NCI-H2227 (cell line): ENCODE results near the gene AP1G2.
"Not testable (repeated sequence)": the region's sequence is repeated elsewhere in the genome, so short reads cannot be mapped to it uniquely, and the experiment has no call there.

Experiments
- DNase-seq: peaks from one replicate; lab custom pipeline; 2025; ENCODE audit not compliant: unreplicated experiment; lab: John Stamatoyannopoulos, UW

AP1G2 gene

DNA sequence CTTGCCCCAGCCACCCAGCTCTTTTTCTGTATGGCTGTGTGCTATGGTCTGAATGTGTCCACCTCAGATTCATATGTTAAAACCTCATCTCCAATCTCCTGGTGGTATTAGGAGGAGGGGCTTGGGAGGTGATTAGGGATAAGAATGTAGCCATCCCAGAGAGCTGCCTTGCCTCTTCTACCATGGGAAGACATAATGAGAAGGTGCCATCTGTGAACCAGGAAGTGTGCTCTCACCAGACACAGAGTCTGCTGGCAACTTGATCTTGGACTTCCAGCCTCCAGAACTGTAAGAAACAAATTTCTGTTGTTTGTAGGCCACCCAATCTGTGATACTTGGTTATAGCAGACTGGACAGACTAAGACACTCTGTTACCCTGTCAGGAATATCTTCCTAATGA is 33.8 kb upstream of the AP1G2 start:
- no peak for DNase-seq

DNA sequence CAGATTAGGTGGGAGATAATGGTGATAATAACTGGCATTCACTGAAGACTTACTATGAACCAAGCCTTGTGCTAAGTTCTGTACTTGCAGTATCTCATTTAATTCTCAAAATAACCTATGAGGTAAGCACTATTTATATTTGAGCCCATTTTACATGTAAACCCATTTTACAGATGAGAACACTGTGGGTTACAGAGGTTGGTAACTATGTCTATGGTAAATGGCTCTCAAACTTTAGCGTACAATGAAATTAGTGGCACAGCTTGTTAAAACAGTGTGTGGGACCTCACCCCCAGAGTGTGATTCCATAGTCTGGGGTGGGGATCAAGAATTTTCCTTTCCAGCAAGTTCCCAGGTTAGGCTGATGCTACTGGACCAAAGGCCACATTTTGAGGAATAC is 33.2 kb upstream of the AP1G2 start:
- no peak for DNase-seq

DNA sequence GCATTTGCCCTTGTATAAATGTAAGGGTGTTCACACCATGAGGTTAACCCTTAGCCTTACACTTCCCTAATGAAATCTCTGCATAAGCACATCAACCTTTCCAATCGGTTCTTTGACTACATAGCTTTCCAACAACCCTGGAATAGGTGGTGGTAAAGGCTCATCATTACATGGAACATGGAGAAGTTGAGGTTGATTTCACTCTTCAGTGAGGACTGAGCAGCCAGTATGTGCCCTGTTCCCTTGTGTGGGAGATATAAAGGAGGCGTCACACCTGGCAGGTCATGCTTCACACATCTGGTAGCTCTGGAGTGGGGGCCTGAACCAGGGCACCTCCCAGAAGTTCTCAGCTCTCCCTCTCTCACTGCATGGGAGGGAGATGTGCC is 32.7 kb upstream of the AP1G2 start:
- no peak for DNase-seq

DNA sequence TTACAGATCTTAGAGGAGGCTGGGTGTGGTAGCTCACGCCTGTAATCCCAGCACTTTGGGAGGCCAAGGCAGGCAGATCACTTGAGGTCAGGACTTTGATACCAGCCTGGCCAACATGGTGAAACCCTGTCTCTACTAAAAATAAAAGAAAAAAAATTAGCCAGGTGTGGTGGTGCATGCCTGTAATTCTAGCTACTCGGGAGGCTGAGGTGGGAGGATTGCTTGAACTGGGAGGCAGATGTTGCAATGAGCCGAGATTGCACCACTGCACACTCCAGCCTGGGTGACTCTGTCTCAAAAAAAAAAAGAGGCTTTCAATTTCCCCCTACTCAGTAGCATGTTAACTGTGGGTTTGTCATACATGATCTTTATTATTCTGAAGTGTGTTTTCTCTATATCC is 26.6 kb upstream of the AP1G2 start:
- not testable (repeated sequence) for DNase-seq

DNA sequence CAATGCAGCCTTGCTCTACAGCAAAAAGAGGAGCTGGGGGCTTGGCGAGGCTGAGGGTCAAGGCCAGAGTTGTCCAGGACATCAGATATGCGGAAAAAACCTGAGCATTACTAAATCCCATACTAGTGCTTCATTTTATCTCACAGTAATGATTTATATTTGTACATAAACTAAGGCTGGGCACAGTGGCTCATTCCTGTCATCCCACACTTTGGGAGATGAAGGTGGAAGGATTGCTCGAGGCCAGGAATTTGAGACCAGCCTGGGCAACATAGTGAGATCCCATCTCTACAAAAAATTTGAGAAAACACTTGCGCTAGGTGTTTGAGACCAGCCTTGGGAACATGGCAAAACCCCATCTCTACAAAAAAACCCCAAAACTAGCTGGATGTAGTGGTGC is 22.6 kb upstream of the AP1G2 start:
- DNase-seq: no peak

DNA sequence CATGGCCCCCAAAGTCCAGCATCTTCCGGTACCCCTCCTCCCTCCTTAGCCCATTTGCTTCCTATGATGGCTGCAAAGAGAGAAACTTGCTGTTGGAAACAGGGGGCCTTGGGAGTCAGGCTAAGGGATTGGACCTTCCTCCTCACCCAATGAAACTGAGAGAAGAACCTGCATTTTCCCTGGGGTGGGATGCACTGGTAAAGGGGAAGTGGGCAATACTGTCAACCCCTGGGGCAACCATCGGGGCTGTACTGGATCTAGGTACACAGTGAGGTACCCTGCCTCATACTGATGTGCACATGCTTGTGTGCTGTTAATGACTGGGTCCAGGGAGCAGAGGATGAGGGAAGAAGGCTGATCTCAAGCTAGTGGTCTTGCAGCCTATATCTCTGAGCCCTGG is 22.0 kb upstream of the AP1G2 start:
- DNase-seq: no peak

DNA sequence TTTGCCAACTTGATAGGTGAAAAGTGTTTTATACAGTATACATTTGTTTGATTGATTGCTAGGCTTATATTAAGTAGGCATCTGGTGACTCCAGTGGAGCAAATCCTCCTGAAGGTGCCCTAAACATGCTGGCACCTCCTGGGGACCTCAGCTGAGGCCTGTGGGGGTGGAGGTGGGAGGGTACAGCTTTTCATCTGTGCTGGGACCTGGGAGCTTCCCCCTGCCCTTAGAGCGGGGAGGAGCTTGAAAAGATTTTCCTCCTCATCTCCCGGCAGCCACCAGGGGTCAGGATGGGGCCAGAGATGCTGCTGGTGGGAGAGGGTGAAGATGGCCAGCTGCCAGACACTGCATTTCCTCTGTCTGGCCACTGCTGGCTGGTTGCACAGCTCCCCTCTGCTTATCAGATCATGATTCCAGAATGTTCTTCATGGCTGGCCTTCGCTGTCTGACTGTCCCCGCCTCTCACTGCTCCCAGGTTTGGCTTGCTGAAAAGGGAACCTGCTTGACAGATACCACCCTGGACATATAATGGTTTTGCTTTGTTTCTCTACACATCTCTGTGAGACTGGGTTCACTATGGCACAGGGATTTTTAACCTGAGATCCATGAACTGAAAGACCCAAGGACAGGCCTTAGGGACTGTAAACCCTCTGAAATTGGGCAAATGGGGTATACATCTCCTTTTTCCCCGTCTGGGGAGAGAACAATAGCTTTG is 21.4 kb upstream of the AP1G2 start:
- DNase-seq: peak; percentile 91

DNA sequence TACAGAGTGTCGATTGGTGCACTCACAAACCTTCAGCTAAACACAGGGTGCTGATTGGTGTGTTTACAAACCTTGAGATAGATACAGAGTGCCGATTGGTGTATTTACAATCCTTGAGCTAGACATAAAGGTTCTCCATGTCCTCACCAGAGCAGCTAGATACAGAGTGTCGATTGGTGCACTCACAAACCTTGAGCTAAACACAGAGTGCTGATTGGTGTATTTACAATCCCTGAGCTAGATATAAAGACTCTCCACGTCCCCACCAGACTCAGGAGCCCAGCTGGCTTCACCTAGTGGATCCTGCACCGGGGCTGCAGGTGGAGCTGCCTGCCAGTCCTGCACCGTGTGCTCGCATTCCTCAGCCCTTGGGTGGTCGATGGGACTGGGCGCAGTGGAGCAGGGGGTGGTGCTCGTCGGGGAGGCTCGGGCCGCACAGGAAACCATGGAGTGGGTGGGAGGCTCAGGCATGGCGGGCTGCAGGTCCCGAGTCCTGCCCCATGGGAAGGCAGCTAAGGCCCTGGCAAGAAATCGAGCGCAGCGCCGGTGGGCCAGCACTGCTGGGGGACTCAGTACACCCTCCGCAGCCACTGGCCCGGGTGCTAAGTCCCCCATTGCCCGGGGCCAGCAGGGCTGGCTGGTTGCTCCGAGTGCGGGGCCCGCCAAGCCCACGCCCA is 17.1 kb upstream of the AP1G2 start:
- not testable (repeated sequence) for DNase-seq

DNA sequence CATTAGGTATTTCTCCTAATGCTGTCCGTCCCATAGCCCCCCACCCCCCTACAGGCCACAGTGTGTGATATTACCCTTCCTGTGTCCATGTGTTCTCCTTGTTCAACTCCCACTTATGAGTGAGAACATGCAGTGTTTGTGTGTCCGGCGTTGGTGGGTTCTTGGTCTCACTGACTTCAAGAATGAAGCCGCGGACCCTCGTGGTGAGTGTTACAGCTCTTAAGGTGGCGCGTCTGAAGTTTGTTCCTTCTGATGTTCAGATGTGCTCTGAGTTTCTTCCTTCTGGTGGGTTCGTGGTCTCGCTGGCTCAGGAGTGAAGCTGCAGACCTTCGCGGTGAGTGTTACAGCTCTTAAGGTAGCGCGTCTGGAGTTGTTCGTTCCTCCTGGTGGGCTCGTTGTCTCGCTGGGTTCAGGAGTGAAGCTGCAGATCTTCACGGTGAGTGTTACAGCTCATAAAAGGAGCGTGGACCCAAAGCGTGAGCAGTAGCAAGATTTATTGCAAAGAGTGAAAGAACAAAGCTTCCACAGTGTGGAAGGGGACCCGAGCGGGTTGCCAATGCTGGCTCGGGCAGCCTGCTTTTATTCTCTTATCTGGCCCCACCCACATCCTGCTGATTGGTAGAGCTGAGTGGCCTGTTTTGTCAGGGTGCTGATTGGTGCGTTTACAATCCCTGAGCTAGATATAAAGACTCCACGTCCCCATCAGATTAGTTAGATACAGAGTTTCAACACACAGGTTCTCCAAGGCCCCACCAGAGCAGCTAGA is 16.4 kb upstream of the AP1G2 start:
- DNase-seq: not testable (repeated sequence)

DNA sequence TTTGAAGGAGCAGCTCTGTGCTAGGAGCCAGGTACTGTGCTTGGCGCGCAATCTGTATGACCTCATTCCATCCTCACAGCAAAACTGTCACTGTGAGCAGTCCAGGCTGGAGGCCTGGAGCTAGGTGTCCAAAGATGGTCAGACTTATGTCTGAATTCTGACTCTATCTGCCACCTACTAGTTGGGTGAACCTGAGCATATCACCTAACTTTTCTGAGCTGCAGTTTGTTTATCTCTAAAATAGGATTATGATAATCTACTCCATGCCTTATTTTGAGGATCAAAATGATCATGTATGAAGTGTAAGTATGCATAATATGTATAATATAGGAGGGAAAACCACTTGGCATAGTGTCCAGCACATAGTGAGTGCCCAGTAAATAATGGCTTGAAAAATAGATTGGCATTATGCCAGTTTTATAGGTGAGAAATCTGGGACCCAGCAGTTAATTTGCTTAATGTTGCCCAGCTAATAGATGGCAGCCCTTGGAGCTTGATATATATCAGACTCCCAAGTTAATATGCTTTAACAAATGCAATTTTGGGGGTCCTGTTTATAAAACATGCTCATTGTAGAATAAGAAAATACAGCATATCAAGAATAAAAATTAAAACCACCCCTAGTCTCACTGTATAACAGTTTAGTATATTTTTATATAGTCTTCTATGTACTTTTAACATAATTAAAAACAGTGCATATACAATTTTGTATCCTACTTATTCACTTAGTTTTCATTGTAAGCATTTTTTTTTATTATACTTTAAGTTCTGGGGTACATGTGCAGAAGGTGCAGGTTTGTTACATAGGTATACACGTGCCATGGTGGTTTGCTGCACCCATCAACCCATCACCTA is 15.5 kb upstream of the AP1G2 start:
- DNase-seq: no peak

DNA sequence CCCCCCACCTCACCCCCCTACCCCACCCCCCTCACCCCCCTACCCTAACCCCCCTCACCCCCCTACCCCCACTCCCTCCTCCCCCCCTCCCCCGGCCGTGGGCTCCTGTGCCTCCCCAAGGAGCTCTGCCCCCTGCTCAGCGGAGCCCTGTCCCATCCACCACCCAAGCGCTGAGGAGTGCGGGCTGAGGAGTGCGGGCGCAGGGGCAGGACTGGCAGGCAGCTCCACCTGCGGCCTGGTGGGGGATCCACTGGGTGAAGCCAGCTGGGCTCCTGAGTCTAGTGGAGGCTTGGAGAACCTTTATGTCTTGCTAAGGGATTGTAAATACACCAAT is 13.3 kb upstream of the AP1G2 start:
- DNase-seq: no peak

DNA sequence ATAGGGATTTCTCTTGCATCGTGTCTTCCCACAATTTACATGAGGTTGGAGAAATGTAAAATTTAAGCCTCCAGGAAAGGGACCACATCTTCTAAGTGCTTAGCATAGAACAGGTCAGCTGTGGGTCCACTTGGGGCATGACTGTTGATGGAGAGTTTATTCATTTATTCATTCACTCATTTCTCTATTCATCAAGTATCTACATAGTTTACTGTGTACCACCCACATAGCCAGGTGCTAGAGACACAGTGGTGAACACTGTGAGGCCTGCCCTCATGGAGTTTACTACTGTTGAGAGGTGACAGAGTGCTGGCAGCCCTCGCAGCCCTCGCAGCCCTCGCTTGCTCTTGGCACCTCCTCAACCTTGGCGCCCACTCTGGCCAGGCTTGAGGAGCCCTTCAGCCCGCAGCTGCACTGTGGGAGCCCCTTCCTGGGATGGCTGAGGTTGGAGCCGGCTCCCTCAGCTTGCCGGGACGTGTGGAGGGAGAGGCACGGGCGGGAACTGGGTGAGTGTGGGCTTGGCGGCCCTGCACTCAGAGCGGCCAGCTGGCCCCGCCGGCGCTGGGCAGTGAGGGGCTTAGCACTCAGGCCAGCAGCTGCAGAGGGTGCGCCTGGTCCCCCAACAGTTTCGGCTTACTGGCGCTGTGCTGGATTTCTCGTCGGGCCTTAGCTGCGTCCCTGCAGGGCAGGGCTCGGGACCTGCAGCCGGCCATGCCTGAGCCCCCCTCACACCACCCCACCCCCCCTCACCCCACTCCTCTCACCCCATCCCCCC is 12.7 kb upstream of the AP1G2 start:
- no peak for DNase-seq

DNA sequence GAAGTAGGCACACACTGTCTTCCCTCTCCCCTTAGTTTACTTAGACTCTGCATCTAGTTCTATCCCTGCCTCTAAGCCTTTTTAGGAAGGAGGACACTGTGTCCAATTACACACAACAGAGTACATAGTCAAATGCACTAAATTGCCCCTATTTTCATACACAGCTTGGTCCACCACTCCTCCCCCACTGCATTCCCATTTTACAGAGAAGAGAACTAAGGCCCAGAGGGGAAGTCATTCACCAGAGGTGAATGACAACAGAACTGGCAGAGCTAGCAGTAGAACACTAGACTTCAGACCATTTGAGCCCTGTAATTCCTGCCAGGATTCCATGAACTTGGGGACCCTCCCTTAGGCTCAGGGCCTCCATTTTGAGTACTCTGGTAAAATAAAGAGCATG is 12.1 kb upstream of the AP1G2 start:
- DNase-seq: no peak

DNA sequence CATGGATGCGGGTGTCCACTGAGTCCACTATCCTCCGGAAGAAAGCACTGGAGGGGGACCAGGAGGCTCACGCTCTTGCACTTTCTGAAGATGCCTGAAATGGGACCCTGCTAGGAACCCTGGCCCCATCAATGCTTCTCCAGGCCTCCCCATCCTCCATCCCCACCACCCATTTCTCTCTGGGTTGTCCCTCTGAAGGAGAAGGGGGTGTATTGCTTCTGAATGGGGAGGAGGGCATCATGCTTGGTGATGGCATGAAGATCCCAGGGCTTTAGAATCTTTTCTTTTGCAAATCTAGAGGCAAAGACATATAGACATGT is 11.7 kb upstream of the AP1G2 start:
- no peak for DNase-seq

DNA sequence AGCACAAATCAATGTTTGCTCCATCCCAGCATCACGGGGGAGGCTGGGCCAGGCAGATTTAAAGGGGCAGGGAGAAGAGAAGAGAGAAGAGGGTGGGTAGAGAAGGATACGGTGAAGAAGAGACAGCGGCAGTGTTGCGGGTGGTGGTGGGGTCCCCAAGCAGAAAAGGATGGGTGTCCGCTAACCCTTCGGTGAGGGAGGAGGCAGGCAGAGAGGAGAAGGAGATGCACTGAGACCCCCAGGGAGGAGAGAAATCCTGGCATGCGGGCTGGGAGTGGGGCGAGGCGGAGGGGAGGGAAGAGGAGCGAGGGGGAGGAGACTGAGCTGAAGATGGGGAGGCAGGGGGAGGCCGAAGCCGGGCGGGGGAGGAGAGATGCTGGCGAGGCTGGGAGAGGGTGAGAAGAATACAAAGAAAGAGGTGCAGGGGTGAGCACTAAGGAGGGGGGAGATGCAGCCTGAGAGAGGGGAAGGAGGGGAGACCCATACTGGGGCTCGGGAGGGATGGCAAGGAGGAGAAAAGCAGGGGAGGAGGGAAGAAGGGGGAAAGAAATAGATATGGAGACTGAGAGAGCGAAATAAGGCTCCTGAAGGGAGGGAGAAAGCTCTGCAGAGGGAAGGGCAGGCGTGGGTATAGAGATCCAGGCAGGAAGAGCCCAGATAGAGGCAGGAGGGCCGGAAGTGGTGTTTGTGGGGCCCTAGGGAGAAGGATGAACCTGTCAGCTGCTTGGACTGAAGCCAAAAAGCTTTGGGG is 11.1 kb upstream of the AP1G2 start, which contains the start of gene JPH4:
TSS of gene JPH4 (minus strand) at position 231 of the 751 bp plus-strand sequence. CDS start 1,337 bp downstream, outside the sequence.
- DNase-seq: peak; percentile 84

DNA sequence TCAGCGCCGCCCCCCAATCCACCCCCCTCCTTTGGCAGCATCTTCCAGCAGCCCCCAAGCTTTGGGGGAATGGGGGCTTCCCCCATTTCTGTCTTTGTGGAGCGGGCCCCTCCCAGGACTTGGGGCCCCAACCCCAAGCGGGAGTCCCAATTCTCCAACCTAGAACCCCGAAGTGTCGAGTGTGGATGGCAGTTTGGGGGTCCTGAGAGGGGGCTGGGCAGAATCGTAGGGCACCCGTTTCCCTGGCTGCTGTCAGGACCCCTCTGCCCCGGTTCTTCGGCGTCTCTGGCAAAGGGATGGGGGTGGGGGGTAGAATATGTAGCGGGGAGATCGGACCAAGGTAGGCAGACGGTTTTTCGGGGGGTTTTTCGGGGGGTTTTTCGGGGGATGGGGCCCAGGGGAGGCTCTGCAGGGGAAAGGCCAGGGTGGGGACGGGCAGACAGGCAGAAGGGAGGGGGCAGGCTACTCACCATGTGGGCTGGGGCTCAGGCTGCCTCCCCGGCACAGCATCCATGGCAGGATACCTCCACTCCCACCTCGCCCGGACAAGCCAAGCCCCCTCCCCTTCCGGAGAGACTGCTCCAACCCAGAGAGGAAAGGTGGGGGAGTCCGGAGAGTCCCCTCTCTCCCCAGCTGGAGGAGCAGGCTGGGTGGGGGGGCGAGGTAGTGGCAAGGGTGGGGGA is 10.3 kb upstream of the AP1G2 start:
- DNase-seq: peak; percentile 72

DNA sequence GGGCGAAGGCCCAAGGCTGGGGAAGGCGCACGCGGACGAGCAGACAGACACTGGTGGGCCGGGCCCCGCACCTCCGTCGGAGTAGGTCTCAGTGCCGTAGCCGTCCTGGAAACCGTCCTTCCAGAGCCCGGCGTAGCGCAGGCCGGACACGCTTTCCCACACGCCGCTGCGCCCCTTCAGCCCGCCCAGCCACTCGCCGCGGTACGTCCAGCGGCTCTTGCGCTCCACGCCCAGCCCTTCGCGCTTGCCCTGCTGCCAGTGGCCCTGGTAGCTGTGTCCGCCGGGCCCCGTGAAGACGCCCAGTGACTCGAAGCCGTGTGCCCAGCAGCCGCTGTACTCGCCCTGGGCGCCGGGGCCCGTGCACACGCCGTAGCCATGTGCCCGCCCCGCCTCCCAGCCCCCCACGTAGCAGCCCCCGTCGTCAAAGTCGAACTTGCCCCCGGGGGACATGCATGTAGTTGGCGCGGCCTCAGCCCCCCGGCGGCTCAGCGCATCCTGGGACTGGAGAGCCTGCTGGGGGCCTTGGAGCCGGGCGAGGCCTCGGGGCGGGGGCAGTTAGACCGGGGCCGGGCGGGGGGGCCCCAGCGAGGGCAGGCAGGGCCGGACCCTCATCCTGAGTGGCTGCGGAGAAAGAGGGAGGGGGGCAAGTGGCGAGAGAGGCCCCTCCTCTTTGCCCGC is 9.6 kb upstream of the AP1G2 start:
- peak; percentile 78 for DNase-seq

DNA sequence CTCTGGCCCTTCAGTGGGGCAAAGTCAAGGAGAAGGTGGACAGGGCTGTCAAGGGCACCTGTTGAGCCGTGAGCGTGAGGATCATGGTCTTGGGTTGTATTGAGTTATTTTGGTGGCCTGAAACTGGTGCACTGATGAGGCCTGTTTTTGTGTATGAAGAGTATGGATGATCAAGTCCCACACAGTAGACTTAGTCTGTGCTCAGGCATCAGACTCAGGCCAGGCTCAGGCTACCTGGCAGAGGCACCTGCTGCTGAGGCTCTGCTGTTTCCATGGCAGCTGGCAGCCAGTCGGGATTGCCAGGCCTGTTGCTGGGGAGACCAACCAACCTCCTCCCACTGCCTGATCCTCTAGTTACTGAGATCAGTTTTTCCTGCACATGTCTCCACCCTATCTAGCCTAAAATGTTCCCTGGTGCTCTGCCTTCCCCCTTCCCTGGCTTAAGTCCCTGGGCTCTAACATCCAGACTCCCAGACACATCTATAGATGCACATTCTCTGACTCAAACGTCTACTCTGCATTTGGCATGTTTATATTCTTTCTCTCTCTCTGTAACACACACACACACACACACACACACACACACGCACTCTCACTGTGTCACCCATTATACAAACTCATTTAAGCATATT is 5.9 kb upstream of the AP1G2 start:
- DNase-seq: no peak
